HepG2 (cell line): ENCODE data around the gene KRTCAP3. TPM values are rescaled to one million over a fixed set of nuclear protein-coding genes. Genes with fewer than 3 reads are reported as not detected.
A peak's percentile ranks its signal among the peaks of the same experiment; 100 is the strongest.

Experiments used
- GATA4 ChIP-seq: sonication (generic); IDR thresholded peaks from 2 replicates; pipeline ENCODE4 v1.6.1; 2016; ENCODE audit warnings: antibody characterized with exemption, low read depth, borderline replicate concordance
- GPN1 ChIP-seq: sonication (generic); formaldehyde crosslinking; IDR thresholded peaks from 2 replicates; pipeline ENCODE4 v1.5.1; 2020; ENCODE audit warnings: missing genetic modification reagents, borderline replicate concordance
- HOXA9 ChIP-seq: sonication (generic); formaldehyde crosslinking; IDR thresholded peaks from 2 replicates; pipeline ENCODE4 v1.8.1; 2022; ENCODE audit warnings: missing genetic modification reagents, mild to moderate bottlenecking, moderate library complexity, borderline replicate concordance
- KAT2B ChIP-seq: fragments of 150-350 bp; IDR thresholded peaks from 2 replicates; pipeline ENCODE4 v1.6.1; 2014; ENCODE audit warnings: low read depth, low read length, borderline replicate concordance
- PHF5A ChIP-seq: IDR thresholded peaks from one replicate; pipeline ENCODE4 v1.6.1; 2018; ENCODE audit warnings: low read depth, missing genetic modification reagents; ENCODE audit not compliant: unreplicated experiment
- RFXANK ChIP-seq: IDR thresholded peaks from 2 replicates; pipeline ENCODE4 v1.6.1; 2016
- SALL2 ChIP-seq: sonication (generic); formaldehyde crosslinking; IDR thresholded peaks from 2 replicates; pipeline ENCODE4 v1.8.1; 2023; ENCODE audit warnings: mild to moderate bottlenecking, missing genetic modification reagents, inconsistent platforms
- ZBTB3 ChIP-seq: sonication (generic); formaldehyde crosslinking; IDR thresholded peaks from 2 replicates; pipeline ENCODE4 v1.4.0; 2020; ENCODE audit warnings: low read depth, mild to moderate bottlenecking, moderate library complexity, missing genetic modification reagents, borderline replicate concordance
- ZNF136 ChIP-seq: sonication (generic); formaldehyde crosslinking; IDR thresholded peaks from 2 replicates; pipeline ENCODE4 v1.8.1; 2022; ENCODE audit warnings: low read depth, mild to moderate bottlenecking, moderate library complexity, missing genetic modification reagents
- ZNF512B ChIP-seq: sonication (generic); formaldehyde crosslinking; IDR thresholded peaks from 2 replicates; pipeline ENCODE4 v1.5.1; 2020; ENCODE audit warnings: missing genetic modification reagents, mild to moderate bottlenecking, borderline replicate concordance
- ZNF652 ChIP-seq: IDR thresholded peaks from 2 replicates; pipeline ENCODE4 v1.6.1; 2016; ENCODE audit warnings: low read depth, borderline replicate concordance
- ZNF710 ChIP-seq: sonication (generic); formaldehyde crosslinking; IDR thresholded peaks from 2 replicates; pipeline ENCODE4 v1.5.0; 2020; ENCODE audit warnings: mild to moderate bottlenecking, missing genetic modification reagents, borderline replicate concordance
- ZNF75D ChIP-seq: sonication (generic); formaldehyde crosslinking; IDR thresholded peaks from 2 replicates; pipeline ENCODE4 v1.8.1; 2023; ENCODE audit warnings: missing genetic modification reagents, mild to moderate bottlenecking, borderline replicate concordance
- ZNF788 ChIP-seq: sonication (generic); formaldehyde crosslinking; IDR thresholded peaks from 2 replicates; pipeline ENCODE4 v1.5.0; 2020; ENCODE audit warnings: mild to moderate bottlenecking, missing genetic modification reagents, borderline replicate concordance
- ZNF879 ChIP-seq: sonication (generic); formaldehyde crosslinking; IDR thresholded peaks from 2 replicates; pipeline ENCODE4 v1.8.1; 2023; ENCODE audit warnings: missing genetic modification reagents
- ZSCAN12 ChIP-seq: sonication (generic); formaldehyde crosslinking; IDR thresholded peaks from 2 replicates; pipeline ENCODE4 v1.9.0; 2021; ENCODE audit warnings: mild to moderate bottlenecking, missing genetic modification reagents
- ZSCAN29 ChIP-seq: sonication (generic); formaldehyde crosslinking; conservative IDR thresholded peaks from 2 replicates; pipeline ENCODE4 v1.4.0; 2020; ENCODE audit warnings: mild to moderate bottlenecking, missing genetic modification reagents
- polyA plus RNA-seq, 8 experiments: library from polyadenylated mRNA; depleted of rRNA in 3 of 8; stranded (reverse) in 7 of 8; unstranded in 1 of 8; fragments of >200 nt; fragmentation: Illumina TruSeq in 4 of 8; extraction: Trizol in 4 of 8; gene quantifications; 2 replicates each; pipeline versions ENCODE4 v1.2.1 to v1.2.3, GENCODE V29; 2011 to 2016; ENCODE audit warnings: low read depth in 4 of 8, missing spikeins in 1 of 8, mixed read lengths in 1 of 8; ENCODE audit not compliant: insufficient read depth in 1 of 8
- total RNA-seq, 5 experiments: library from RNA; depleted of rRNA; stranded (reverse); fragments of >200 nt; fragmentation: Illumina TruSeq; extraction: Trizol; gene quantifications; 2 replicates each; pipeline ENCODE4 v1.2.3, GENCODE V29; 2016; ENCODE audit warnings: low read depth in 1 of 5
- TF ChIP-seq, protein P1 (sequence below): sonication (generic); formaldehyde crosslinking; IDR thresholded peaks from 2 replicates; pipeline ENCODE4 v1.5.1; 2020; ENCODE audit warnings: mild to moderate bottlenecking, moderate library complexity, missing genetic modification reagents
- TF ChIP-seq, protein P2 (sequence below): sonication (generic); formaldehyde crosslinking; IDR thresholded peaks from 2 replicates; pipeline ENCODE4 v1.4.0; 2020; ENCODE audit warnings: missing genetic modification reagents
- TF ChIP-seq, protein P3 (sequence below): IDR thresholded peaks from 2 replicates; pipeline ENCODE4 v1.6.1; 2018; ENCODE audit warnings: missing genetic modification reagents, mild to moderate bottlenecking, missing compliant biosample characterization

KRTCAP3 gene
- total and polyA plus RNA-seq, 2 of the 13 experiments (the other 11 are each of a cell fraction or from before 2014, with no cell fraction given) = 2.1 to 4.5 TPM

- TF ChIP-seq ZBTB3 (CRISPR knock-in tag) (peak; percentile 91; the same call in 1 of the 2 replicates), ZSCAN12 (CRISPR knock-in tag) (peak; percentile 90; the same call in 1 of the 2 replicates), GPN1 (CRISPR knock-in tag) (no peak), RFXANK (CRISPR knock-in tag) (no peak), ZNF136 (CRISPR knock-in tag) (no peak), ZNF652 (CRISPR knock-in tag) (no peak), SALL2 (CRISPR knock-in tag) (0 out of 2 replicates have a peak, but pooled peaks have one; percentile 60), ZNF512B (CRISPR knock-in tag) (no peak), ZNF788 (CRISPR knock-in tag) (peak; percentile 66), ZNF879 (CRISPR knock-in tag) (peak; percentile 63; the same call in 1 of the 2 replicates), HOXA9 (no peak), ZNF75D (CRISPR knock-in tag) (peak; percentile 84; the same call in 1 of the 2 replicates), ZNF710 (no peak; the same call in 1 of the 2 replicates), GATA4 (0 out of 2 replicates have a peak, but pooled peaks have one; percentile 21), ZSCAN29 (no peak; the same call in none of the 2 replicates), PHF5A (CRISPR knock-in tag) (no peak), KAT2B (no peak)
- TF ChIP-seq, protein P1, sequence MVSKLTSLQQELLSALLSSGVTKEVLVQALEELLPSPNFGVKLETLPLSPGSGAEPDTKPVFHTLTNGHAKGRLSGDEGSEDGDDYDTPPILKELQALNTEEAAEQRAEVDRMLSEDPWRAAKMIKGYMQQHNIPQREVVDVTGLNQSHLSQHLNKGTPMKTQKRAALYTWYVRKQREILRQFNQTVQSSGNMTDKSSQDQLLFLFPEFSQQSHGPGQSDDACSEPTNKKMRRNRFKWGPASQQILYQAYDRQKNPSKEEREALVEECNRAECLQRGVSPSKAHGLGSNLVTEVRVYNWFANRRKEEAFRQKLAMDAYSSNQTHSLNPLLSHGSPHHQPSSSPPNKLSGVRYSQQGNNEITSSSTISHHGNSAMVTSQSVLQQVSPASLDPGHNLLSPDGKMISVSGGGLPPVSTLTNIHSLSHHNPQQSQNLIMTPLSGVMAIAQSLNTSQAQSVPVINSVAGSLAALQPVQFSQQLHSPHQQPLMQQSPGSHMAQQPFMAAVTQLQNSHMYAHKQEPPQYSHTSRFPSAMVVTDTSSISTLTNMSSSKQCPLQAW (CRISPR knock-in tag) = 0 out of 2 replicates have a peak, but pooled peaks have one; percentile 25
- TF ChIP-seq, protein P2, sequence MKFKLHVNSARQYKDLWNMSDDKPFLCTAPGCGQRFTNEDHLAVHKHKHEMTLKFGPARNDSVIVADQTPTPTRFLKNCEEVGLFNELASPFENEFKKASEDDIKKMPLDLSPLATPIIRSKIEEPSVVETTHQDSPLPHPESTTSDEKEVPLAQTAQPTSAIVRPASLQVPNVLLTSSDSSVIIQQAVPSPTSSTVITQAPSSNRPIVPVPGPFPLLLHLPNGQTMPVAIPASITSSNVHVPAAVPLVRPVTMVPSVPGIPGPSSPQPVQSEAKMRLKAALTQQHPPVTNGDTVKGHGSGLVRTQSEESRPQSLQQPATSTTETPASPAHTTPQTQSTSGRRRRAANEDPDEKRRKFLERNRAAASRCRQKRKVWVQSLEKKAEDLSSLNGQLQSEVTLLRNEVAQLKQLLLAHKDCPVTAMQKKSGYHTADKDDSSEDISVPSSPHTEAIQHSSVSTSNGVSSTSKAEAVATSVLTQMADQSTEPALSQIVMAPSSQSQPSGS = 0 out of 2 replicates have a peak, but pooled peaks have one; percentile 5
- TF ChIP-seq, protein P3, sequence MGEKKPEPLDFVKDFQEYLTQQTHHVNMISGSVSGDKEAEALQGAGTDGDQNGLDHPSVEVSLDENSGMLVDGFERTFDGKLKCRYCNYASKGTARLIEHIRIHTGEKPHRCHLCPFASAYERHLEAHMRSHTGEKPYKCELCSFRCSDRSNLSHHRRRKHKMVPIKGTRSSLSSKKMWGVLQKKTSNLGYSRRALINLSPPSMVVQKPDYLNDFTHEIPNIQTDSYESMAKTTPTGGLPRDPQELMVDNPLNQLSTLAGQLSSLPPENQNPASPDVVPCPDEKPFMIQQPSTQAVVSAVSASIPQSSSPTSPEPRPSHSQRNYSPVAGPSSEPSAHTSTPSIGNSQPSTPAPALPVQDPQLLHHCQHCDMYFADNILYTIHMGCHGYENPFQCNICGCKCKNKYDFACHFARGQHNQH (CRISPR knock-in tag) = no peak
Observed at GRCh38 chr2:27428978-27429541, 13.1 kb upstream of the KRTCAP3 start (continued).
